ENCODE data around the gene C2orf80.

The C2orf80 gene

DNA sequence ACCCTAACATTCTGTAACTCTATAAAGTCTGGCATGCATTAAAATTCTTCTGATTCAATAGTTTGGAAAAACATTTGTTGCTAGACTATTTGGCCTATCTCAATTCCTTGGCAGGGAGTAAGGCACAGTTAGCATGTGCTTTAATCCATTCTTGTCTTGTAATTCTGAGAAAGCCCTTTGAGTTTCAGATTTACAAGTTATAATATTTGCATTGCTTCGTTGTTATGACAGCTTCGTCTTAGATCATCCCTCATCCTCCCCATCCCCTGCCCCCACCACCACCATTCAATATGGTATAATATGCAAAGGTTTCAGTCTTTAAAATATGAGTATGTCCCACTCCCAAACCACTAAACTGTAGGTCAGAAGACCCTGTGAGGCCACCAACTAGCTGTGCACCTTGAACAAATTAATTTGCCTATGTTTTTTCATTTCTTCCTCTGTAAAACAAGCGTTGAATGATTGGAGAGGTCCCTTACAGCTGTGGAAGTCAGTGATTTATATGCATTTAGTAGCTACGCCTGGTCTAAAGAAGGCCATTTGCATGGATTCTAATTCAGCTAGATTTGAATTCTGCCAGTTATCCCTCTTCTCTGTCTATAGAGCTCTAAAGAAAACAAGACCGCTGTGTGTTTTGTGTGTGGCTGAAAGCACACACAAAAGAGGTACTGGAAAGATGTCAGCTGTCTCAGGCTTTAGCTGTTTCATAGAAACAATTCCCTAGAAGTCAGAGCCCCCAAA is 591 bp downstream of the C2orf80 start:
- TF ChIP-seq, protein P1, sequence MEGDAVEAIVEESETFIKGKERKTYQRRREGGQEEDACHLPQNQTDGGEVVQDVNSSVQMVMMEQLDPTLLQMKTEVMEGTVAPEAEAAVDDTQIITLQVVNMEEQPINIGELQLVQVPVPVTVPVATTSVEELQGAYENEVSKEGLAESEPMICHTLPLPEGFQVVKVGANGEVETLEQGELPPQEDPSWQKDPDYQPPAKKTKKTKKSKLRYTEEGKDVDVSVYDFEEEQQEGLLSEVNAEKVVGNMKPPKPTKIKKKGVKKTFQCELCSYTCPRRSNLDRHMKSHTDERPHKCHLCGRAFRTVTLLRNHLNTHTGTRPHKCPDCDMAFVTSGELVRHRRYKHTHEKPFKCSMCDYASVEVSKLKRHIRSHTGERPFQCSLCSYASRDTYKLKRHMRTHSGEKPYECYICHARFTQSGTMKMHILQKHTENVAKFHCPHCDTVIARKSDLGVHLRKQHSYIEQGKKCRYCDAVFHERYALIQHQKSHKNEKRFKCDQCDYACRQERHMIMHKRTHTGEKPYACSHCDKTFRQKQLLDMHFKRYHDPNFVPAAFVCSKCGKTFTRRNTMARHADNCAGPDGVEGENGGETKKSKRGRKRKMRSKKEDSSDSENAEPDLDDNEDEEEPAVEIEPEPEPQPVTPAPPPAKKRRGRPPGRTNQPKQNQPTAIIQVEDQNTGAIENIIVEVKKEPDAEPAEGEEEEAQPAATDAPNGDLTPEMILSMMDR (IDR thresholded peaks at IDR 0.05; ENCODE audit: extremely low read depth, missing control alignments), result no peak
- no peak for DNase-seq (ENCODE audit: low spot score)

DNA sequence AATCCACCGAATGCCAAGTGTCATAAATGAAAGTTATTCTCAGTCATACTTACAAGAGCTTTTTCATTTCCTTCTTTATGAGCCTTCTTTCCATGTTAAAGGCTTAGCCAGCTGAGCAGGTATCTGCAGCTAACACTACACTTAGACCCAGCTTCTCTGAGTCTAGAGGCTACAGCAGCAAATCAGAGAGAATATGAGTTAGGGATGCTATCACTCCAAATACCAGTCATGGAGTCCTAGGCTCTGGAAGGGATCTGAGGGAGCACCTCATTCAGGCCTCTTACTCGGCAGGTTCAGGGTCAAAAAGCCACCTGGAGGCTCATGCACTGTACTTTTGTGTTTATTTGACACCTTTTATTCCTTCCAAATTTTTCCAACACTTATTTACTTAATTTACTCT is 2.9 kb downstream of the C2orf80 start:
- TF ChIP-seq, protein P1 (IDR thresholded peaks at IDR 0.05; ENCODE audit: extremely low read depth, missing control alignments), result no peak
- DNase-seq (ENCODE audit: low spot score), result no peak

DNA sequence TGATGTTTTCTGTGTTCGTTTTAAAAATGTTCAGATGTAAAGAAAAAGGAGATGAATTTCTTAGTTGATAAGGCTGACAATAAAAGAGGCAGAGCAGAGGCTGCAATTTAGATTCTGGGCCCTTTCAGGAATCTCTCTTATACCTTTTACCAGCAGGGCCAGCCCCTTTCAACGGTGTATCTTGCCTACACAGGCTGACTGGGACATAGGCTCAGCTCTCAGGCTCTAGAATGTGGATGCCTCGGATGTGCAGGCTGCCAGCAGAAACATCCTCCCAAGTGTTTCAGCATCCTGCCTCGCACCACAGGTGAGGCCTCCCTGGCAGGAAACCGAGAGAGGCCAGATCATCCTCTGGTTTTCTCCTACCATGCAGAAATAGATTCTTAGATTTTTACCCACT is 3.4 kb downstream of the C2orf80 start:
- TF ChIP-seq, protein P1 (IDR thresholded peaks at IDR 0.05; ENCODE audit: extremely low read depth, missing control alignments), result no peak
- no peak for DNase-seq (ENCODE audit: low spot score)

DNA sequence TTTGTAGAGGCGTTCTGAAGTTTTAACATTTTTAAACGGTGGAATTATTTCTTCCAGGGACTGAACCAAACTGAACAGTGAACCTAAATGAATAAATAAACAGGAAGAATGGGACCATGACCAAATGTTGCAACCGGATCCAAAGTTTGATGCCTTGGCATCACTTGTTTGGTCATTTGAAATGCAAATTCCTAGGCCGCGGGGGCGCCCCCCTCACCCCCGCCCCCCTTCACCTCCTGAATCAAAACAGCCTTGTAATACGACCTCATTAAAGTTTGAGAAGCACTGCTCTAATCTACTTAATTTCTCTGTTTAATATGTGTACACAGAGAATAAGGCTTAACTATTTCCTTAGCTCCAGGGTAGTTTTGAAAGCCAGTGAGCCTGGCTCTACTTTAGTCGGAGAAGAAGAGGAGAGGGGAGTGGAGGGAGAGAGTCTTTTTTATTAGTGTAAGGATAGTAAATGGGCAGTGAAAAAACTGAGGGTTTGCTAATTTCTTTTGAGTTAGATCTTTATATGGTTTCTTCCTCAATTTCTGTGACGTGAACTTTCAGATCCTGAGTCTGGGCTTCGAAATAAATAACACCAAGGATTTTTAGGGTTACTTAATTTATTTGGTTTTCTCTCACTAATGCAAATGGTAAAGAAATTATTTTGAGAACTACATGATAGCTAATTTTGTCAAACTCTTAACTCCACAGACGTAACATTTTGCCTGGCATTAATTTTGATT is 5.7 kb downstream of the C2orf80 start:
- no peak for DNase-seq (ENCODE audit: low spot score)
- TF ChIP-seq, protein P1 (IDR thresholded peaks at IDR 0.05; ENCODE audit: extremely low read depth, missing control alignments), result no peak

DNA sequence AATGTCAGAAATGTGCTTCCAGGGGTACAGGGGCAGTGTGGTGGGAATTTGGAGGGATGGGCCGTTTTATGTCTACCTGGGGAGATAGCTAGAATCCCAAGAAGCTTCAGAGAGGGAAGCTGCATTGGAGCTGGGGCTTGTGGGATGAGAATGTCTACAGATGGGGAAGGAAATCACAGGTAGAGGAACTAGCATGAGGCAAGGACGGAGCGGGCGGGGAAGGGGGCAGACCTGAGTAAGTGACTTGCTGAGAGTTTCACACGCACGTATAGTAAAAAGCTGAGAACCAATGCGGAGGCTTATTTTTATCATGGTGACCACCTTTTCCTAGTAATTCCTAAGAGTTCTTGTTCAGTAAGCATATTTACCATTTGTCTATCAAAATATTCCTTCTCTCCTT is 6.3 kb downstream of the C2orf80 start:
- no peak for DNase-seq (ENCODE audit: low spot score)
- TF ChIP-seq, protein P1 (IDR thresholded peaks at IDR 0.05; ENCODE audit: extremely low read depth, missing control alignments), result no peak

DNA sequence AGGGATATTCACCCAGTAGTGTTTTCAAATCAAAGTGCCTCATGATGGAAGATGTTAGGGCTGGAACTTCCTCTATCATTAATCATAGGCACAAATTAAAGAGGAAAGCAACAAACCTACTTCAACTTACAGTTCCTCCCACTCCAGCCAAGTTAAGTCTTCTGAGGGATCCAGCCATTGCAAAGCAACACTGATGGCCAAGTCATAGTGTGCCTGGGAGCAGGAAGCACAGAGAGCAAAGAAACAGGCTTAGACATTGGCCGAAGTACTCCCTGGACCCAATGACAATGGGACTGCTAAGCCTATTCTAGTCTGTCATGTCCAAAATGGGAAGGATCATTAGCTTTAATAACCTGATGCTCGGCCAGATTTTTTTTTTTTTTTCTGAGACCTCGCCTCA is 7.0 kb downstream of the C2orf80 start:
- TF ChIP-seq, protein P1 (IDR thresholded peaks at IDR 0.05; ENCODE audit: extremely low read depth, missing control alignments), result no peak
- no peak for DNase-seq (ENCODE audit: low spot score)

DNA sequence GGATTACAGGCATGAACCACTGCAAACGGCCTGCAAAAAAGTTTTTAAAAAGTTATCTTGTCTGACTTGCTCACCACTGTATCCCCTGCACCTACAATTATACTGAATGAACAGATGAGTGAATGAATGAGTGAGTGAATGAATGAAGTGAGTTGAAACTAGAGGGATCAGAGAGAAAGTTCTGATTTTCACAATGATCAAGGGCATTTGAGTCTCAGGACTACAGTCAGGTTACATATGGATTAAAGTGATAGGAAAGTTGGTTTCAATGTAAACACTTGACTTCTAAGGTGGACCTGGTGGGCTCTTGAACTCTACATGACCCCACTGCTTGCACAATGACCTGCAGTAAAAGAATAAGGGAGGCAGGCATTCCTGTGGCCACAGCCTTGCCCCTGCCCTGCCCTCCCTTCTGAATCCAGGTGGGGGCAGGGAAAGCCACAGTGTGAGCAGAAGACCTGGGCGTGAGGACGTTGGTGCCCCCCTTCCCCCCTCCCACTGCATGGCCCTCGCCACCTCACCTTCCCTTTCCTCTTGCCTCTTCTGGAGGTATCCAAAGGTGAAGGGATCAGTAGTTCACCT is 10.7 kb downstream of the C2orf80 start:
- DNase-seq (ENCODE audit: low spot score), result no peak
- TF ChIP-seq, protein P1 (IDR thresholded peaks at IDR 0.05; ENCODE audit: extremely low read depth, missing control alignments), result no peak
